Body of pancreas (tissue), 4 donors: Measurements from ENCODE around the gene RNF213.

Experiments
- POLR2A ChIP-seq, 3 donors: fragments of 450-650 bp; IDR thresholded peaks; one replicate each; pipeline ENCODE4 v1.6.1; 2016; ENCODE audit warnings: antibody characterized with exemption in 3 of 3, mild to moderate bottlenecking in 2 of 3
- TF ChIP-seq, protein P1 (sequence below), 7 experiments: fragments of 450-650 bp in 4 of 7; fragments of 200-600 bp in 3 of 7; sonication (generic) in 3 of 7; IDR thresholded peaks; one replicate each; pipeline ENCODE4 v1.5.1; 2016 to 2019; ENCODE audit warnings: antibody characterized with exemption in 7 of 7

- TF ChIP-seq, protein P1, sequence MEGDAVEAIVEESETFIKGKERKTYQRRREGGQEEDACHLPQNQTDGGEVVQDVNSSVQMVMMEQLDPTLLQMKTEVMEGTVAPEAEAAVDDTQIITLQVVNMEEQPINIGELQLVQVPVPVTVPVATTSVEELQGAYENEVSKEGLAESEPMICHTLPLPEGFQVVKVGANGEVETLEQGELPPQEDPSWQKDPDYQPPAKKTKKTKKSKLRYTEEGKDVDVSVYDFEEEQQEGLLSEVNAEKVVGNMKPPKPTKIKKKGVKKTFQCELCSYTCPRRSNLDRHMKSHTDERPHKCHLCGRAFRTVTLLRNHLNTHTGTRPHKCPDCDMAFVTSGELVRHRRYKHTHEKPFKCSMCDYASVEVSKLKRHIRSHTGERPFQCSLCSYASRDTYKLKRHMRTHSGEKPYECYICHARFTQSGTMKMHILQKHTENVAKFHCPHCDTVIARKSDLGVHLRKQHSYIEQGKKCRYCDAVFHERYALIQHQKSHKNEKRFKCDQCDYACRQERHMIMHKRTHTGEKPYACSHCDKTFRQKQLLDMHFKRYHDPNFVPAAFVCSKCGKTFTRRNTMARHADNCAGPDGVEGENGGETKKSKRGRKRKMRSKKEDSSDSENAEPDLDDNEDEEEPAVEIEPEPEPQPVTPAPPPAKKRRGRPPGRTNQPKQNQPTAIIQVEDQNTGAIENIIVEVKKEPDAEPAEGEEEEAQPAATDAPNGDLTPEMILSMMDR (IDR thresholded peaks at IDR 0.05) = no peak
- no peak for TF ChIP-seq POLR2A (IDR thresholded peaks at IDR 0.05)
Observed at GRCh38 chr17:80229011-80229410, 31.6 kb upstream of the RNF213 start.
